Measurements from ENCODE around the gene MVP.
A peak's percentile ranks its signal among the peaks of the same experiment; 100 is the strongest.

The MVP gene

GRCh38 chr16:29804455-29805231 lies 15.6 kb upstream of the MVP start:
- DNase-seq = peak; percentile 65

- peak; percentile 100 for DNase-seq
These were observed 14.8 kb upstream of the MVP start for GRCh38 chr16:29805232-29806098.

- no peak for DNase-seq
These were observed 14.1 kb upstream of the MVP start, which contains the start of gene MAZ for GRCh38 chr16:29806099-29806579. MAZ (plus strand) TSS chr16:29806529; CDS start chr16:29806702, 173 bp downstream.

GRCh38 chr16:29806641-29807425 lies 13.4 kb upstream of the MVP start:
- peak; percentile 90 for DNase-seq

GRCh38 chr16:29807426-29808218 lies 12.6 kb upstream of the MVP start:
- DNase-seq = peak; percentile 89

DNA sequence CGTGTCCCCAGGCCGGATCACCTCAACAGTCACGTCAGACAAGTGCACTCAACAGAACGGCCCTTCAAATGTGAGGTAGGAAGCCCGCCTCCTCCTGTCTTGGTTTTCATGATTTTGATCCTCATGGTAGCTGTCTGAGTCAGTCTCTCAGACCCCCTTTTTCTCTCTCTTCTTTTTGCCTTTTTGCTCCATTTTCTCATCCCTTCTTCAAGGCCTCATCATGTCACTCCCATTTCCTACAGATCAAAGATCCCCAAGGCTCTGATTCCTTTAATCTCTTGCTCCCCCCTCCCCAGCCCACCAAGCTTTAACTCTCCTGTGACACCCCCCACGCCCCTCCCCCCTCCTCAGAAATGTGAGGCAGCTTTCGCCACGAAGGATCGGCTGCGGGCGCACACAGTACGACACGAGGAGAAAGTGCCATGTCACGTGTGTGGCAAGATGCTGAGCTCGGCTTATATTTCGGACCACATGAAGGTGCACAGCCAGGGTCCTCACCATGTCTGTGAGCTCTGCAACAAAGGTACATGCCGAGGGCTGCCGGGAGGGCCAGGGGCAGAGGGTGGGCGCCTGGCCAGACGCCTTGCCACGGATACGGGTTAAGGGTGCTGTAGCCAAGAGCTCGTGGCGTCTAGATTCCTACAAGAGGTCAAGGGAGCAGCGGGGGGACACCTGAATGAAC lies 11.9 kb upstream of the MVP start:
- no peak for DNase-seq

DNA sequence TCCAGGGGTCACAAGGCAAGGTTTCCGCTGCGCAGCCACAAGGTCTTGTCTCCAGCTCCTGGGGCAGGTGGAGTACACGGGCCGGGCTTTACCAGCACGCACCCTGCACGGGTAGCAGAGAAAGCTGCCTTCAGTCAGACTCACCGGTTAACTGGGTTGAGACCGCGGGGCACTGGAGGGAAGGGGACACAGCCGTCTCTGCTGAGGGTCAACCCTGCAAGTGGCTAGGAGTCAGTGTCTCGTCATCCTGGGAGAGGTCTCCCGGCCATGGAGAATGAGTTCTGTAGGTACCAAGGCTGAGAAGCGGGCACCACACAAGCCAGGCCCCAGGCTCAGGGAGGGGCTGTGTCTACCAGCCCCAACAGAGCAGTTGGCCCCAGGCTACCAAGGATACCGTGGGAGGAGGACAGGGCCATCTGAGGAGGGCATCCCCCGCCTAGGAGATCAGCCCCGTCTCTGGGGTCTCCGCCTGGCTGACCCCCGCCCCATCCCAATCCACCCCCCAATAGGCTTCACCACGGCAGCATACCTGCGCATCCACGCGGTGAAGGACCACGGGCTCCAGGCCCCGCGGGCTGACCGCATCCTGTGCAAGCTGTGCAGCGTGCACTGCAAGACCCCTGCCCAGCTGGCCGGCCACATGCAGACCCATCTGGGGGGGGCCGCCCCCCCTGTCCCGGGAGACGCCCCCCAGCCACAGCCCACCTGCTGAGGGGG lies 11.1 kb upstream of the MVP start:
- no peak for DNase-seq

DNA sequence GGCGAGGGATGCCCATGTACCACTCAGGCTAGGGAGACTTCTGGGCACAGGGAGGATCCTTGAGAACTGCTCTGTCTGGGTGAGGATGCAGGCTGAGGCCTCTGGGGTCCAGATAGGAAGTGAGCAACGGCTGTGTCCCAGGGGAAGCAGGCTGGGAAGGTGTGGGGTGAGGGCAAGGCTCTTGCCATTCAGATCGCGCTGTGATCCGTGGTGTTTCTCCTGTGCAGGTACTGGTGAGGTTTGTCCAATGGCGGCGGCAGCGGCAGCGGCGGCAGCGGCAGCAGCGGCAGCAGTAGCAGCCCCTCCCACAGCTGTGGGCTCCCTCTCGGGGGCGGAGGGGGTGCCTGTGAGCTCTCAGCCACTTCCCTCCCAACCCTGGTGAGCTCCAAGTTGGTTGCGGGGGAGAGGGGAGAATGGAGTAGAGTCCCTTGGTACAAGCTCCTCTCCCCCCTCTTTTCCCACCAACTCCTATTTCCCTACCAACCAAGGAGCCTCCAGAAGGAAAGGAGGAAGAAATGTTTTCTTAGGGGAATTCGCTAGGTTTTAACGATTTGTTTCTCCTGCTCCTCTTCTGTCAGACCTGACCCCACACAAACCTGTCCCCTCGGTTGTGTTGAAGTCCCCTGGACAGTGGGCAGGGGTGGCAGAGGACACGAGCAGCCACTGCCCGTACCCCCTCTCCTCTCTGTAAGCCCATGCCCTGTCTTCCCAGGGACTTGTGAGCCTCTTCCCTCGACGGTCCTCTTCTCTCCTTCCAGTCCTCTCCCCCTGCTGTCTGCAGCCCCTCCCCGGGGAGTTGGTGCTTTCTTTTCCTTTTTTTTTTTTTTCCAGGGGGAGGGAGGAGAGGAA lies 10.2 kb upstream of the MVP start:
- DNase-seq = peak; percentile 27

DNA sequence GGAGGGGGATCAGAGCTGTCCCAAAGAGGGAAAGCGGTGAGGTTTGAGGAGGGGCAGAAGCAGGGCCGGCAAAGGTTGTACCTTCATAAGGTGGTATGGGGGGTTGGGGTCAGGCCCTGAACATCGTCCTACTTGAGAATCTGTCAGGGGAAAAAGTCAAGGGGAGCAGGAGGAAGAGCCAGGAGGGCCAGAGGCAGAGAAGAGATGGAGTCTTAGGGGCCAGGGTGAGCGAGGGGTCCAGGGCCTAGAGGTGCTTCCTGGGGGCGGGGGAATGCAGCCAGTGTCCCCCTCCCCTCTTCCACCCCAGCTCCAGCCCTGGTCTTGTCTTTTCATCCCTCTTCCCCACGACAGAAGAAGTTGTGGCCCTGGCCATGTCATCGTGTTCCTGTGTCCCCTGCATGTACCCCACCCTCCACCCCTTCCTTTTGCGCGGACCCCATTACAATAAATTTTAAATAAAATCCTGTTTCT lies 9.5 kb upstream of the MVP start:
- DNase-seq = no peak

GRCh38 chr16:29811170-29811895 lies 8.9 kb upstream of the MVP start:
- peak; percentile 97 for DNase-seq

DNA sequence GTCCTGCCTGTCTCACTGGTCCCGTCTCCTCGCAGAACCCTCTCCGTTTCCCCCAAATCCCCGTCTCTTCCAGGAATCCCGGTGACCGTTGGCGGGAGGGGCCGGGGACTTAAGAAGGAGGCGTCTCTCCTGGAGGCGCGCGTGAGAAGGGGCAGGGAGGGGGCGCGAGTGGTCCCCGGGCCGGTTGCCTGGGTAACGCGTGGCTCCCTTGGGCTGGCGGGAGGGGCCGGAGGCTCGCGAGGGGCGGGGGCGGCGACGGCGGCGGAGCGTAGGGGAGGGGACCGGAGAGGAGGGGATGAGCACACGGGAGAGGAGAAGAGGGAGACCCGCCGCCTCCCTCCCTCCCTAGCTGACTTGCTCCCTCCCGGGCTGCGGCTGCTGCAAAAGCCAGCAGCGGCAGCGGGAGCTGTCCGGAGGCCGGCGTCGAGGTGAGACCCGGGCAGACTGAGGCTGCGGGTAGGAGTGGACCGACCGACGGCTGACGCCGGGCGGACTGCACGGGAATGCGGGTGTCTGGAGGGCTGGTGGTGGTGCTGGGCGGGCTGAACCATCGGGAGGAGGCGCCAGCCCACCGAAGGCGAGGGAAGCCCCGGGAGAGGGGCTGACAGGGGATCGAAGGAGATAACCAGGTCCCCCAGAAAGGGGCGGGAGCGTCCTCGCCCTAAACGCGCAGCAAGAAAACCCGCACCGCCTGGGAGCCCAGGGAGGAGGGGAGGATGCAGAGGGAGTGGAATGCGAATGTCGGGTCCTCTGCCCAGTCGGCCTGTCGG lies 8.2 kb upstream of the MVP start, which contains the start of gene PRRT2:
Gene PRRT2, plus strand, starts transcription at position 298 of the 770 bp plus-strand sequence. CDS start 862 bp downstream, outside the sequence.
- peak; percentile 72 for DNase-seq

DNA sequence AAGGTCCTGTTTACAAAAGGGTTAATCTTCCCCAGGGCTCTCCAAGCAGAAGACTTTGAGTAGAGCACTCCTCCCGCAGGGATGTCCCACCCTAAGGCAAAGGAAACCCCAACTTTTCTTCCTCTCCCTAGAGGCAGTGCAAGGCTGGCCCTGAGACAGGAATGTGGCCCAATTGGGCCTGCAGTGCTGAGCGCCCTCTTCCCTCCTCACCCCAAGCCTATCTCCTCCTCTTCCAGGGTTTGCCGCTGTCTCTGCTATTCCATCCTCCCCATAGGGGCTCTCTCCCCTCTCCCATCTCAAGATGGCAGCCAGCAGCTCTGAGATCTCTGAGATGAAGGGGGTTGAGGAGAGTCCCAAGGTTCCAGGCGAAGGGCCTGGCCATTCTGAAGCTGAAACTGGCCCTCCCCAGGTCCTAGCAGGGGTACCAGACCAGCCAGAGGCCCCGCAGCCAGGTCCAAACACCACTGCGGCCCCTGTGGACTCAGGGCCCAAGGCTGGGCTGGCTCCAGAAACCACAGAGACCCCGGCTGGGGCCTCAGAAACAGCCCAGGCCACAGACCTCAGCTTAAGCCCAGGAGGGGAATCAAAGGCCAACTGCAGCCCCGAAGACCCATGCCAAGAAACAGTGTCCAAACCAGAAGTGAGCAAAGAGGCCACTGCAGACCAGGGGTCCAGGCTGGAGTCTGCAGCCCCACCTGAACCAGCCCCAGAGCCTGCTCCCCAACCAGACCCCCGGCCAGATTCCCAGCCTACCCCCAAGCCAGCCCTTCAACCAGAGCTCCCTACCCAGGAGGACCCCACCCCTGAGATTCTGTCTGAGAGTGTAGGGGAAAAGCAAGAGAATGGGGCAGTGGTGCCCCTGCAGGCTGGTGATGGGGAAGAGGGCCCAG lies 7.3 kb upstream of the MVP start:
- no peak for DNase-seq

- DNase-seq = no peak
These were observed 6.4 kb upstream of the MVP start for GRCh38 chr16:29813644-29814562.

DNA sequence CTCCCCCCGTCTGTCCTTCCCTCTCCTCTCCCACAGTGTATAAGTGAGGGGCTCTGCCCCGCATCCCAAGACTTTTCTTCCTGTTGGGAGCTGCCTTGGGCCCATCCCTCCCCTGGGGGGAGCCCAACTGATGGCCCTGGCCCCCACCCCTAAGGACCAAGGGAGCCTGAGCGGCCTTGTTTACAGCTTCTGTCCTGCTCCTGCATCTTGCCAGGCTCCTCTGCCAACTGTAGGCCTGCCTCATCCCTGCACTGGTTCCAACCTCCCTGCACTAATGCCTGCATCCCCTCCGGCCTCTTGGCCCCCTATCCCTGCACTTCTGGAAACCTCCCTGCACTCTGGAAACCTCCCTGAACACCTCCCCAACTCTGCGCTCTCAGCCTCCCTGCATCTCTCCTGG lies 5.7 kb upstream of the MVP start:
- DNase-seq = no peak

DNA sequence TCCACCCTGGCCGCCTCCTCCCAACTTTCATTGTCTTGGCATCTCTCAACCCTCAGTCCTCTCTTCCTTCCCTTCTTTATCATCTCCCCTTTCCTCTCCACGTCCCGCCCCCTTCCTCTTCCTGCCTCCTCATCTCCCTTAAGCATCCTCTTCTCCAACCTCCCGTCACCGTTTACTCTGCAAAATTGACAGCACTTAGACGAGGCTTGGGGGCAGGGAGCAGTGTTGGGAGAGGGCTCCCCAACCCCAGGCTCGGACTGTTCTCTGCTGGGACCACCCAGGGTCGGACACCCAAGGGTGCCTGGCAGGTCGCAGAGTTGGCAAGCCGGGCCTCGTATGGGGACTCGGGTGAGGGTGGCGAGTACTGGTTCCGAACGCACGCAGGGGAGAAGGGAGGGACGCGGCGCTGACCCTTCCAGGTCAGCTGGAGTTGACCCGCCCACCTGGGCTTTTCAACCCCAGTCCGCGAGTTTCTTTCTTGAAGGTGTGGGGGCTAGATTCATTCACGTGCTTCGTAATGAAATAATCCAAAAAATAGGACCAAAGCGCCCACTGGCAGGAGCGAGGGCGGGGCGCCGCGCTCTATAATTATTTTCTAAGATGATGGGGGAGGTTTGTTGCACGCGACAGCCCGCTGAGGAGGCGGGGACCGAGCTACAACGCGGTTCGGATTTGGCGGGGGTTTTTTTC lies 5.1 kb upstream of the MVP start:
- peak; percentile 60 for DNase-seq
